ENCODE measurements around the gene MUS81. TPM values are rescaled to one million over a fixed set of nuclear protein-coding genes. Genes with fewer than 3 reads are reported as not detected.
A peak's percentile ranks its signal among the peaks of the same experiment; 100 is the strongest.

Gene MUS81
- total and polyA plus RNA-seq, 9 of the 15 experiments (the other 6 are each of a cell fraction or from before 2014, with no cell fraction given) = 13.4 to 118 (median 53.7) TPM

DNA sequence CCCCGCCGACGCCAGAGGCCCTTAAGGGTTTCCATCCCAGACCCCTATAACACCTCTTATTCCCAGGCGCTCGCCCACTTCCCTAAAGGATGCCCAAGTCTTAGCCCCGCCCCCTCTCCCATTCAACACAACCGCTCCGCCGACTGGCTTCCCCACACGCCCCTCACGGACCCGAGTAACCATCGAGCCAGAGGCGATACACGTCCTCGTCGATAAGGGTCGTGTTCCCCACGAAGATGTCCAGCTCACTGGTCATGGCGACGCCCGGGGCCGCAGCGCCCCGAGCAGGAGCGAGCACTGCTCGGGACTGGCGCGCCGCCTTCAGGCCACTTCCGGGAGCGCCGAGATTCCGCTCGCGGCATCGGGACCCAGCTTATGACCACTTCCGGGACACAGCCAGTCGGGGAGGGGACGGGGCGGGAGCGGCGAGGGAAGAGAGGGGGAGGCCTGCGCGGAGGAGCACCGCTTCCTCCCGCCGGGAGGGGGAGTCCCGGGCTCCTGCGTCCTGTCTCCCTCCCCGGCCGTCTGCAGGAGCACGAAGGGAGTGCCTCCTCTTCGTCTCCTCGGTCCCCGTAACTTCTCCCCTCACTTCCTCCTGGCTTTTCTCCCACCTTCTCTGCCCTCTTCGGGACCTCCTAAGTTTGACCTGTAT is 28.1 kb downstream of the MUS81 start, which contains the start of gene FIBP (continued):
- TF ChIP-seq ZBTB7A (IDR thresholded peaks at IDR 0.05; ENCODE audit: borderline replicate concordance, control insufficient read depth, low read depth, low read length) (peak; percentile 50; the same call in 1 of the 2 replicates), SRSF7 (optimal IDR thresholded peaks at IDR 0.05; ENCODE audit: low read depth, low read length) (no peak), SMARCB1 (IDR thresholded peaks at IDR 0.05; ENCODE audit: insufficient read length, low read depth) (no peak), POLR3A (IDR thresholded peaks at IDR 0.05; ENCODE audit: borderline replicate concordance, extremely low read depth, insufficient read depth, insufficient read length) (no peak), FOXK2 (conservative IDR thresholded peaks at IDR 0.05 in 1 of 2, IDR thresholded peaks at IDR 0.05 in 1 of 2; ENCODE audit: low read depth in 2 of 2) (peak; percentile 91), ZFP30 (CRISPR knock-in tag; IDR thresholded peaks at IDR 0.05; ENCODE audit: borderline replicate concordance) (no peak), U2AF2 (optimal IDR thresholded peaks at IDR 0.05; ENCODE audit: low read depth, low read length) (no peak), PRPF4 (IDR thresholded peaks at IDR 0.05; ENCODE audit: insufficient read depth, low read depth, low read length, poor library complexity, severe bottlenecking) (peak; percentile 41), ZNF263 (CRISPR knock-in tag; IDR thresholded peaks at IDR 0.05; ENCODE audit: borderline replicate concordance) (peak; percentile 98), PHB2 (IDR thresholded peaks at IDR 0.05; ENCODE audit: low read depth) (no peak), ZFP36 (IDR thresholded peaks at IDR 0.05; ENCODE audit: low read depth, low read length, partially characterized antibody) (peak; percentile 22), SMARCA5 (IDR thresholded peaks at IDR 0.05) (no peak), JUND (IDR thresholded peaks at IDR 0.05; ENCODE audit: borderline replicate concordance, low read depth, low read length) (no peak), JUND (tag; IDR thresholded peaks at IDR 0.05; ENCODE audit: borderline replicate concordance, low read depth, low read length) (no peak; the same call in 2 of the 3 replicates), MTA1 (IDR thresholded peaks at IDR 0.05; ENCODE audit: borderline replicate concordance) (peak; percentile 96)
- TF ChIP-seq, protein P1, sequence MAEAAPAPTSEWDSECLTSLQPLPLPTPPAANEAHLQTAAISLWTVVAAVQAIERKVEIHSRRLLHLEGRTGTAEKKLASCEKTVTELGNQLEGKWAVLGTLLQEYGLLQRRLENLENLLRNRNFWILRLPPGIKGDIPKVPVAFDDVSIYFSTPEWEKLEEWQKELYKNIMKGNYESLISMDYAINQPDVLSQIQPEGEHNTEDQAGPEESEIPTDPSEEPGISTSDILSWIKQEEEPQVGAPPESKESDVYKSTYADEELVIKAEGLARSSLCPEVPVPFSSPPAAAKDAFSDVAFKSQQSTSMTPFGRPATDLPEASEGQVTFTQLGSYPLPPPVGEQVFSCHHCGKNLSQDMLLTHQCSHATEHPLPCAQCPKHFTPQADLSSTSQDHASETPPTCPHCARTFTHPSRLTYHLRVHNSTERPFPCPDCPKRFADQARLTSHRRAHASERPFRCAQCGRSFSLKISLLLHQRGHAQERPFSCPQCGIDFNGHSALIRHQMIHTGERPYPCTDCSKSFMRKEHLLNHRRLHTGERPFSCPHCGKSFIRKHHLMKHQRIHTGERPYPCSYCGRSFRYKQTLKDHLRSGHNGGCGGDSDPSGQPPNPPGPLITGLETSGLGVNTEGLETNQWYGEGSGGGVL (CRISPR knock-in tag; IDR thresholded peaks at IDR 0.05) = no peak
- TF ChIP-seq, protein P2, sequence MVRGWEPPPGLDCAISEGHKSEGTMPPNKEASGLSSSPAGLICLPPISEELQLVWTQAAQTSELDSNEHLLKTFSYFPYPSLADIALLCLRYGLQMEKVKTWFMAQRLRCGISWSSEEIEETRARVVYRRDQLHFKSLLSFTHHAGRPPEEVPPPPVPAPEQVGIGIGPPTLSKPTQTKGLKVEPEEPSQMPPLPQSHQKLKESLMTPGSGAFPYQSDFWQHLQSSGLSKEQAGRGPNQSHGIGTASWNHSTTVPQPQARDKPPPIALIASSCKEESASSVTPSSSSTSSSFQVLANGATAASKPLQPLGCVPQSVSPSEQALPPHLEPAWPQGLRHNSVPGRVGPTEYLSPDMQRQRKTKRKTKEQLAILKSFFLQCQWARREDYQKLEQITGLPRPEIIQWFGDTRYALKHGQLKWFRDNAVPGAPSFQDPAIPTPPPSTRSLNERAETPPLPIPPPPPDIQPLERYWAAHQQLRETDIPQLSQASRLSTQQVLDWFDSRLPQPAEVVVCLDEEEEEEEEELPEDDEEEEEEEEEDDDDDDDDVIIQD (CRISPR knock-in tag; IDR thresholded peaks at IDR 0.05) = no peak
- TF ChIP-seq, protein P3, sequence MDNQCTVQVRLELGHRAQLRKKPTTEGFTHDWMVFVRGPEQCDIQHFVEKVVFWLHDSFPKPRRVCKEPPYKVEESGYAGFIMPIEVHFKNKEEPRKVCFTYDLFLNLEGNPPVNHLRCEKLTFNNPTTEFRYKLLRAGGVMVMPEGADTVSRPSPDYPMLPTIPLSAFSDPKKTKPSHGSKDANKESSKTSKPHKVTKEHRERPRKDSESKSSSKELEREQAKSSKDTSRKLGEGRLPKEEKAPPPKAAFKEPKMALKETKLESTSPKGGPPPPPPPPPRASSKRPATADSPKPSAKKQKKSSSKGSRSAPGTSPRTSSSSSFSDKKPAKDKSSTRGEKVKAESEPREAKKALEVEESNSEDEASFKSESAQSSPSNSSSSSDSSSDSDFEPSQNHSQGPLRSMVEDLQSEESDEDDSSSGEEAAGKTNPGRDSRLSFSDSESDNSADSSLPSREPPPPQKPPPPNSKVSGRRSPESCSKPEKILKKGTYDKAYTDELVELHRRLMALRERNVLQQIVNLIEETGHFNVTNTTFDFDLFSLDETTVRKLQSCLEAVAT (IDR thresholded peaks at IDR 0.05) = peak in 1 of 2 experiments; percentile 82; a peak in 1 of 4 replicates
- TF ChIP-seq, protein P4, sequence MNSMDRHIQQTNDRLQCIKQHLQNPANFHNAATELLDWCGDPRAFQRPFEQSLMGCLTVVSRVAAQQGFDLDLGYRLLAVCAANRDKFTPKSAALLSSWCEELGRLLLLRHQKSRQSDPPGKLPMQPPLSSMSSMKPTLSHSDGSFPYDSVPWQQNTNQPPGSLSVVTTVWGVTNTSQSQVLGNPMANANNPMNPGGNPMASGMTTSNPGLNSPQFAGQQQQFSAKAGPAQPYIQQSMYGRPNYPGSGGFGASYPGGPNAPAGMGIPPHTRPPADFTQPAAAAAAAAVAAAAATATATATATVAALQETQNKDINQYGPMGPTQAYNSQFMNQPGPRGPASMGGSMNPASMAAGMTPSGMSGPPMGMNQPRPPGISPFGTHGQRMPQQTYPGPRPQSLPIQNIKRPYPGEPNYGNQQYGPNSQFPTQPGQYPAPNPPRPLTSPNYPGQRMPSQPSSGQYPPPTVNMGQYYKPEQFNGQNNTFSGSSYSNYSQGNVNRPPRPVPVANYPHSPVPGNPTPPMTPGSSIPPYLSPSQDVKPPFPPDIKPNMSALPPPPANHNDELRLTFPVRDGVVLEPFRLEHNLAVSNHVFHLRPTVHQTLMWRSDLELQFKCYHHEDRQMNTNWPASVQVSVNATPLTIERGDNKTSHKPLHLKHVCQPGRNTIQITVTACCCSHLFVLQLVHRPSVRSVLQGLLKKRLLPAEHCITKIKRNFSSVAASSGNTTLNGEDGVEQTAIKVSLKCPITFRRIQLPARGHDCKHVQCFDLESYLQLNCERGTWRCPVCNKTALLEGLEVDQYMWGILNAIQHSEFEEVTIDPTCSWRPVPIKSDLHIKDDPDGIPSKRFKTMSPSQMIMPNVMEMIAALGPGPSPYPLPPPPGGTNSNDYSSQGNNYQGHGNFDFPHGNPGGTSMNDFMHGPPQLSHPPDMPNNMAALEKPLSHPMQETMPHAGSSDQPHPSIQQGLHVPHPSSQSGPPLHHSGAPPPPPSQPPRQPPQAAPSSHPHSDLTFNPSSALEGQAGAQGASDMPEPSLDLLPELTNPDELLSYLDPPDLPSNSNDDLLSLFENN (IDR thresholded peaks at IDR 0.05; ENCODE audit: low read depth in 2 of 2, low read length in 2 of 2) = peak in 1 of 2 experiments; percentile 75; a peak in 2 of 4 replicates
